GM18526 (cell line): ENCODE measurements around the gene CFDP1.

Source experiments
- POLR2A ChIP-seq: IDR thresholded peaks from 3 replicates; pipeline ENCODE4 v1.6.1; 2011; ENCODE audit not compliant: insufficient read length; ENCODE audit errors: extremely low read depth

The CFDP1 gene

GRCh38 chr16:75429621-75430403 is 3.5 kb downstream of the CFDP1 start:
- no peak for TF ChIP-seq POLR2A

- no peak for TF ChIP-seq POLR2A
Observed at GRCh38 chr16:75423723-75424104, 9.6 kb downstream of the CFDP1 start.

- TF ChIP-seq POLR2A = no peak
Observed at GRCh38 chr16:75421820-75422126, 11.5 kb downstream of the CFDP1 start.

GRCh38 chr16:75420987-75421819 is 12.1 kb downstream of the CFDP1 start:
- peak; percentile 38 for TF ChIP-seq POLR2A

- TF ChIP-seq POLR2A = no peak
Observed at GRCh38 chr16:75416904-75417565, 16.3 kb downstream of the CFDP1 start.

GRCh38 chr16:75415169-75415905 is 18.0 kb downstream of the CFDP1 start:
- TF ChIP-seq POLR2A = no peak

GRCh38 chr16:75413951-75414350 is 19.4 kb downstream of the CFDP1 start:
- no peak for TF ChIP-seq POLR2A

- no peak for TF ChIP-seq POLR2A
Observed at GRCh38 chr16:75406943-75407342, 26.4 kb downstream of the CFDP1 start.

- TF ChIP-seq POLR2A = no peak
Observed at GRCh38 chr16:75402821-75403475, 30.4 kb downstream of the CFDP1 start.

- no peak for TF ChIP-seq POLR2A
Observed at GRCh38 chr16:75402159-75402820, 31.0 kb downstream of the CFDP1 start.

GRCh38 chr16:75401691-75402090 is 31.6 kb downstream of the CFDP1 start:
- TF ChIP-seq POLR2A = no peak

- no peak for TF ChIP-seq POLR2A
Observed at GRCh38 chr16:75398333-75398732, 35.0 kb downstream of the CFDP1 start.

- no peak for TF ChIP-seq POLR2A
Observed at GRCh38 chr16:75394941-75395340, 38.4 kb downstream of the CFDP1 start.

- no peak for TF ChIP-seq POLR2A
Observed at GRCh38 chr16:75392906-75393305, 40.4 kb downstream of the CFDP1 start.
